SK-N-SH (cell line): ENCODE measurements around the gene ARFRP1. TPM values are rescaled to one million over a fixed set of nuclear protein-coding genes. Genes with fewer than 3 reads are reported as not detected.

Source experiments
- CTCF ChIA-PET: fragments of 300-600, 350-600 bp; formaldehyde crosslinking; extraction: SDS; loops from one replicate; lab custom pipeline; 2021; lab: Yijun Ruan, JAX
- POLR2A ChIA-PET: fragments of 350-600 bp; sonication (Branson Sonifier 250); formaldehyde crosslinking; extraction: SDS; loops from one replicate; lab custom pipeline; 2020; ENCODE audit warnings: antibody characterized with exemption, inconsistent platforms; lab: Yijun Ruan, JAX
- DNase-seq: peaks from one replicate; pipeline ENCODE4 v3.0.0; 2012
- H2AFZ ChIP-seq: fragments of 200-600 bp; sonication (generic); 2 replicates; pipeline ENCODE4 v1.8.1; 2016; ENCODE audit warnings: antibody characterized with exemption, mild to moderate bottlenecking, low read depth
- H3F3A ChIP-seq: fragments of 200-600 bp; sonication (generic); replicated peaks from 2 replicates; pipeline ENCODE3; 2016; ENCODE audit warnings: antibody characterized with exemption, mild to moderate bottlenecking; ENCODE audit not compliant: insufficient read depth
- H3K27ac ChIP-seq, 2 experiments: fragments of 200-500 bp in 1 of 2; fragments of 200-600 bp in 1 of 2; sonication (Bioruptor generic) in 1 of 2; sonication (generic), shearing (Covaris generic) in 1 of 2; 2 replicates each; pipeline versions ENCODE4 v1.5.1 to v1.6.1; 2014 to 2016; ENCODE audit warnings: low read depth in 2 of 2, inconsistent platforms in 1 of 2, low read length in 1 of 2, mild to moderate bottlenecking in 1 of 2, mixed read lengths in 1 of 2
- H3K27me3 ChIP-seq: fragments of 200-600 bp; sonication (generic), shearing (Covaris generic); 2 replicates; pipeline ENCODE4 v1.6.1; 2016; ENCODE audit warnings: mixed run types; ENCODE audit not compliant: insufficient read depth
- H3K36me3 ChIP-seq, 2 experiments: fragments of 200-500 bp in 1 of 2; fragments of 200-600 bp in 1 of 2; sonication (Bioruptor generic) in 1 of 2; sonication (generic) in 1 of 2; replicated peaks in 1 of 2; 2 replicates each; pipeline versions ENCODE3 to v1.5.1; 2014 to 2016; ENCODE audit warnings: low read length in 1 of 2, mild to moderate bottlenecking in 1 of 2; ENCODE audit not compliant: insufficient read depth in 2 of 2, control insufficient read depth in 1 of 2
- H3K4me1 ChIP-seq, 2 experiments: fragments of 200-500 bp in 1 of 2; fragments of 200-600 bp in 1 of 2; sonication (Bioruptor generic) in 1 of 2; sonication (generic), shearing (Covaris generic) in 1 of 2; 2 replicates each; pipeline versions ENCODE4 v1.5.1 to v1.6.1; 2014 to 2016; ENCODE audit warnings: low read depth in 1 of 2, low read length in 1 of 2, mixed run types in 1 of 2; ENCODE audit not compliant: insufficient read depth in 2 of 2, control insufficient read depth in 1 of 2
- H3K4me2 ChIP-seq: fragments of 200-600 bp; sonication (generic), shearing (Covaris generic); 2 replicates; pipeline ENCODE4 v1.6.1; 2017; ENCODE audit warnings: mixed run types
- H3K4me3 ChIP-seq, 2 experiments: fragments of 200-500 bp in 1 of 2; fragments of 200-600 bp in 1 of 2; sonication (Bioruptor generic) in 1 of 2; sonication (generic), shearing (Covaris generic) in 1 of 2; 2 replicates each; pipeline versions ENCODE4 v1.5.1 to v1.8.1; 2014 to 2016; ENCODE audit warnings: low read depth in 2 of 2, inconsistent platforms in 1 of 2, low read length in 1 of 2, mild to moderate bottlenecking in 1 of 2, mixed read lengths in 1 of 2, moderate library complexity in 1 of 2
- H3K79me2 ChIP-seq: fragments of 200-600 bp; sonication (generic); 2 replicates; pipeline ENCODE4 v1.8.1; 2017; ENCODE audit warnings: mild to moderate bottlenecking; ENCODE audit not compliant: insufficient read depth
- H3K9ac ChIP-seq: fragments of 200-600 bp; sonication (generic); 2 replicates; pipeline ENCODE4 v1.6.1; 2017; ENCODE audit warnings: mixed run types
- H3K9me2 ChIP-seq: fragments of 200-600 bp; sonication (generic); 2 replicates; pipeline ENCODE4 v1.6.1; 2017; ENCODE audit warnings: mixed run types
- H3K9me3 ChIP-seq: fragments of 200-600 bp; sonication (generic); 2 replicates; pipeline ENCODE4 v1.6.1; 2017; ENCODE audit warnings: mixed run types, mild to moderate bottlenecking, moderate library complexity
- H4K20me1 ChIP-seq: fragments of 200-600 bp; sonication (generic); 2 replicates; pipeline ENCODE4 v1.6.1; 2017; ENCODE audit warnings: mild to moderate bottlenecking, mixed run types; ENCODE audit not compliant: insufficient read depth
- CHD2 ChIP-seq: fragments of 150-350 bp; IDR thresholded peaks from 2 replicates; pipeline ENCODE4 v1.6.1; 2018; ENCODE audit warnings: low read length; ENCODE audit not compliant: partially characterized antibody
- GATA2 ChIP-seq: sonication (generic); formaldehyde crosslinking; IDR thresholded peaks from 2 replicates; pipeline ENCODE4 v1.5.0; 2020; ENCODE audit warnings: mild to moderate bottlenecking, missing genetic modification reagents
- MEF2A ChIP-seq: IDR thresholded peaks from 2 replicates; pipeline ENCODE4 v1.4.0; 2012; ENCODE audit warnings: low read depth, borderline replicate concordance
- MXI1 ChIP-seq: IDR thresholded peaks from 2 replicates; pipeline ENCODE4 v1.6.1; 2012; ENCODE audit warnings: mild to moderate bottlenecking, low read depth, low read length, improper control_type of control experiment
- NFIC ChIP-seq: IDR thresholded peaks from 2 replicates; pipeline ENCODE4 v1.4.0; 2012; ENCODE audit warnings: borderline replicate concordance
- PBX3 ChIP-seq: IDR thresholded peaks from 2 replicates; pipeline ENCODE4; 2012
- POLR2AphosphoS5 ChIP-seq: IDR thresholded peaks from 2 replicates; pipeline ENCODE4 v1.6.1; 2012; ENCODE audit warnings: low read depth, low read length
- SIN3A ChIP-seq: IDR thresholded peaks from 2 replicates; pipeline ENCODE4 v1.6.1; 2012; ENCODE audit warnings: low read depth, mild to moderate bottlenecking, low read length, moderate library complexity, borderline replicate concordance
- SMC3 ChIP-seq: IDR thresholded peaks from 2 replicates; pipeline ENCODE4 v1.6.1; 2012; ENCODE audit warnings: low read depth, low read length, improper control_type of control experiment
- TCF12 ChIP-seq: IDR thresholded peaks from 2 replicates; pipeline ENCODE4 v1.4.0; 2012
- USF1 ChIP-seq: IDR thresholded peaks from 2 replicates; pipeline ENCODE4 v1.4.0; 2012; ENCODE audit warnings: low read depth, borderline replicate concordance
- YY1 ChIP-seq: IDR thresholded peaks from 2 replicates; pipeline ENCODE4 v1.4.0; 2012; ENCODE audit warnings: low read depth, mild to moderate bottlenecking
- WGBS: methylation state at CpG from one replicate; pipeline ENCODE4 v1.1.6; 2017; ENCODE audit warnings: low lambda C conversion rate; 5-methylcytosine and 5-hydroxymethylcytosine counted together
- polyA plus RNA-seq, 3 experiments: library from polyadenylated mRNA; depleted of rRNA; stranded (reverse); fragments of >200 nt; gene quantifications; 2 replicates each; pipeline ENCODE4 v1.2.3, GENCODE V29; 2012
- TF ChIP-seq, protein P1 (sequence below): IDR thresholded peaks from 2 replicates; pipeline ENCODE4 v1.4.0; 2012; ENCODE audit warnings: low read depth
- TF ChIP-seq, protein P2 (sequence below): IDR thresholded peaks from 2 replicates; pipeline ENCODE4 v1.6.1; 2012; ENCODE audit warnings: mild to moderate bottlenecking, low read depth, low read length, moderate library complexity

The ARFRP1 gene
- polyA plus RNA-seq, 1 of the 3 experiments (the other 2 are of a cell fraction) = 72.8 TPM

- H4K20me1 ChIP-seq = peaks cover 16% of the 10 kb centered on the region
- TF ChIP-seq NFIC = peak; percentile 63
- no peak; the same call in 1 of the 2 replicates for TF ChIP-seq SMC3
- TF ChIP-seq MXI1 = peak; percentile 93
- TF ChIP-seq, protein P1, sequence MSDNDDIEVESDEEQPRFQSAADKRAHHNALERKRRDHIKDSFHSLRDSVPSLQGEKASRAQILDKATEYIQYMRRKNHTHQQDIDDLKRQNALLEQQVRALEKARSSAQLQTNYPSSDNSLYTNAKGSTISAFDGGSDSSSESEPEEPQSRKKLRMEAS = peak; percentile 95
- 0 out of 2 replicates have a peak, but pooled peaks have one; percentile 29 for TF ChIP-seq POLR2AphosphoS5
- TF ChIP-seq TCF12 = peak; percentile 43; the same call in 1 of the 2 replicates
- TF ChIP-seq, protein P2, sequence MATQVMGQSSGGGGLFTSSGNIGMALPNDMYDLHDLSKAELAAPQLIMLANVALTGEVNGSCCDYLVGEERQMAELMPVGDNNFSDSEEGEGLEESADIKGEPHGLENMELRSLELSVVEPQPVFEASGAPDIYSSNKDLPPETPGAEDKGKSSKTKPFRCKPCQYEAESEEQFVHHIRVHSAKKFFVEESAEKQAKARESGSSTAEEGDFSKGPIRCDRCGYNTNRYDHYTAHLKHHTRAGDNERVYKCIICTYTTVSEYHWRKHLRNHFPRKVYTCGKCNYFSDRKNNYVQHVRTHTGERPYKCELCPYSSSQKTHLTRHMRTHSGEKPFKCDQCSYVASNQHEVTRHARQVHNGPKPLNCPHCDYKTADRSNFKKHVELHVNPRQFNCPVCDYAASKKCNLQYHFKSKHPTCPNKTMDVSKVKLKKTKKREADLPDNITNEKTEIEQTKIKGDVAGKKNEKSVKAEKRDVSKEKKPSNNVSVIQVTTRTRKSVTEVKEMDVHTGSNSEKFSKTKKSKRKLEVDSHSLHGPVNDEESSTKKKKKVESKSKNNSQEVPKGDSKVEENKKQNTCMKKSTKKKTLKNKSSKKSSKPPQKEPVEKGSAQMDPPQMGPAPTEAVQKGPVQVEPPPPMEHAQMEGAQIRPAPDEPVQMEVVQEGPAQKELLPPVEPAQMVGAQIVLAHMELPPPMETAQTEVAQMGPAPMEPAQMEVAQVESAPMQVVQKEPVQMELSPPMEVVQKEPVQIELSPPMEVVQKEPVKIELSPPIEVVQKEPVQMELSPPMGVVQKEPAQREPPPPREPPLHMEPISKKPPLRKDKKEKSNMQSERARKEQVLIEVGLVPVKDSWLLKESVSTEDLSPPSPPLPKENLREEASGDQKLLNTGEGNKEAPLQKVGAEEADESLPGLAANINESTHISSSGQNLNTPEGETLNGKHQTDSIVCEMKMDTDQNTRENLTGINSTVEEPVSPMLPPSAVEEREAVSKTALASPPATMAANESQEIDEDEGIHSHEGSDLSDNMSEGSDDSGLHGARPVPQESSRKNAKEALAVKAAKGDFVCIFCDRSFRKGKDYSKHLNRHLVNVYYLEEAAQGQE = no peak
- peak; percentile 34; the same call in 1 of the 2 replicates for TF ChIP-seq PBX3
- peak; percentile 21; the same call in 1 of the 2 replicates for TF ChIP-seq SIN3A
- TF ChIP-seq GATA2 (CRISPR knock-in tag) = peak; percentile 12; the same call in 1 of the 2 replicates
- TF ChIP-seq CHD2 = peak; percentile 25
- peak; percentile 69; the same call in 1 of the 2 replicates for TF ChIP-seq USF1
- TF ChIP-seq MEF2A = no peak
- no peak for TF ChIP-seq YY1
- ChIA-PET POLR2A (interaction anchor here (0.6 to 1.9 kb wide), 7 partner anchors 9 to 240 kb away, joined by 3 to 7 read pairs (median 5); partner anchors contain the start of genes ARFRP1, RTEL1, TPD52L2 and ZGPAT), CTCF (interaction anchor here (0.8 to 1.7 kb wide), 8 partner anchors 8 to 233 kb away, joined by 3 to 9 read pairs (median 3); no protein-coding TSS in a partner anchor)
- peaks cover 15 to 26% of the 10 kb centered on the region in 2 experiments for H3K36me3 ChIP-seq
- H2AFZ ChIP-seq = no peak overlapping the region
- peaks cover 18% of the 10 kb centered on the region for H3K79me2 ChIP-seq
- H3K27ac ChIP-seq = peak overlapping the region; percentile 72 to 96
- peak; percentile 95 for DNase-seq
- H3K9me3 ChIP-seq = no peaks in the 10 kb centered on the region
- H3K9me2 ChIP-seq = no peaks in the 10 kb centered on the region
- H3K4me1 ChIP-seq = peaks cover 0 to 14% of the 10 kb centered on the region in 2 experiments; a peak in 1 of 4 replicates
- H3K27me3 ChIP-seq = no peaks in the 10 kb centered on the region
- peak overlapping the region; percentile 92 for H3K9ac ChIP-seq
- H3K4me2 ChIP-seq = peak overlapping the region; percentile 98
- peaks cover 17% of the 10 kb centered on the region for H3F3A ChIP-seq
- WGBS = 20% methylated on average over 1 of the region's 29 CpGs
- H3K4me3 ChIP-seq = peak overlapping the region; percentile 81 to 95
Observed at GRCh38 chr20:63740627-63741353, 33.0 kb upstream of the ARFRP1 start.
